ENCODE measurements around the gene MYO5A.
"Not testable (repeated sequence)": the region's sequence is repeated elsewhere in the genome, so short reads cannot be mapped to it uniquely, and the experiment has no call there.

MYO5A gene

DNA sequence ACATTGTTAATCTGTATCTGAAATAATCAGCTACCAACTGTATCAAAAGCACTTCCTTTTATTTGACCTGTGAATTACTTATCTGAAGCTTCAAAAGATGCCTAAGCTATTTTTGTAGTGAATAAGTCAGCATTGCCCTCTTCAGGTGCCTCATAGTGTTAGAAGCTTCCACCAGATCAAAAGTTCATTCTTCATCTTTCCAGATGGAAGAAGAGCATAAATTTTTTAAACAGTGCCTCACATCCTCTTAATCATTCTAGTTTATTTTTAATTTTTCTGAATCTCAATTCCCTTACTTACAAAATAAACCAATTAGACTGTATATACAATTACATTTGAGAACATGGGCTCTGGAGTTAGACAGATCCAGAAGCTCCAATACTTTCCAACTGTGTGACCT lies 65.0 kb downstream of the MYO5A start:
- TF ChIP-seq RBAK (tag by site-specific recombination; IDR thresholded peaks at IDR 0.05) (no peak), ZNF302 (tag by site-specific recombination; IDR thresholded peaks at IDR 0.05; ENCODE audit: low read depth) (no peak), ZNF776 (tag by site-specific recombination; IDR thresholded peaks at IDR 0.05; ENCODE audit: borderline replicate concordance) (no peak), ZNF654 (tag by site-specific recombination; IDR thresholded peaks at IDR 0.05; ENCODE audit: low read depth) (0 out of 2 replicates have a peak, but pooled peaks have one; percentile 16), SP3 (tag by site-specific recombination; IDR thresholded peaks at IDR 0.05) (no peak)
- TF ChIP-seq, protein P1, sequence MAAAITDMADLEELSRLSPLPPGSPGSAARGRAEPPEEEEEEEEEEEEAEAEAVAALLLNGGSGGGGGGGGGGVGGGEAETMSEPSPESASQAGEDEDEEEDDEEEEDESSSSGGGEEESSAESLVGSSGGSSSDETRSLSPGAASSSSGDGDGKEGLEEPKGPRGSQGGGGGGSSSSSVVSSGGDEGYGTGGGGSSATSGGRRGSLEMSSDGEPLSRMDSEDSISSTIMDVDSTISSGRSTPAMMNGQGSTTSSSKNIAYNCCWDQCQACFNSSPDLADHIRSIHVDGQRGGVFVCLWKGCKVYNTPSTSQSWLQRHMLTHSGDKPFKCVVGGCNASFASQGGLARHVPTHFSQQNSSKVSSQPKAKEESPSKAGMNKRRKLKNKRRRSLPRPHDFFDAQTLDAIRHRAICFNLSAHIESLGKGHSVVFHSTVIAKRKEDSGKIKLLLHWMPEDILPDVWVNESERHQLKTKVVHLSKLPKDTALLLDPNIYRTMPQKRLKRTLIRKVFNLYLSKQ (tag by site-specific recombination; IDR thresholded peaks at IDR 0.05; ENCODE audit: borderline replicate concordance): no peak
- H3K4me3 ChIP-seq (ENCODE audit: low read depth, low read length): no peak overlapping the region
- ChIA-PET CTCF (interaction anchor here (0.6 to 1.3 kb wide), 4 partner anchors 52 to 207 kb away, joined by 3 to 6 read pairs (median 4); no protein-coding TSS in a partner anchor), POLR2A (no interaction called here)
- no peaks in the 10 kb centered on the region for H3K36me3 ChIP-seq (ENCODE audit: control insufficient read depth in 2 of 2, insufficient read depth in 1 of 2, low read length in 2 of 2)
- H3K4me1 ChIP-seq (ENCODE audit: control insufficient read depth, insufficient read depth, low read length): no peaks in the 10 kb centered on the region
- no peaks in the 10 kb centered on the region for H3K9me3 ChIP-seq (ENCODE audit: control insufficient read depth, insufficient read depth, low read depth, low read length)
- no peak overlapping the region for H3K27ac ChIP-seq (ENCODE audit: extremely low read depth, low read depth, low read length)

DNA sequence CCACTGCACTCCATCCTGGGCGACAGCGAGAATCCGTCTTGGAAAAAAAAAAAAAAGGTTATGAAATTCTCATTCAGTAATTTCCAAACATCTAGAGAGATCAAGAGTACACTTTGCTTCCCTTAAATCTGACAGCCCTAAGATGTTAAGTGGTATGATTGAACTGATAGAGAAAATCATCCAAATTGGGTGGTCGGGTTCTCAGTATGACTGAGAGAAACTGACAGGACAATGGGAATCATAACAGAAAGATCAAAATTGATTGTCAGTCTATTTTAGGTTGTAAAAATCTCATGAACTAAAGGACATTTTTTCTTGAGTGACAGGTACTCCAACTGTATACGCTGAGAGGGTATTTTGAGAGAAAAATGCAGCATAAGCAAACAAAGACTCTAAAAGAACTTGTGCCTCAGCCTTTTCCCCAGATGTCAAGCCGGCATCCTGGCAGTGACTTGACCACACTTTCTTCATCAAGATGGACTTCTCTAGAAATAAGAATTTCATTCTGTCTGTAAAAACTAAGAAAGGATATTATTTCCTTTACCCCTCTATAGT lies 65.8 kb downstream of the MYO5A start:
- H3K27ac ChIP-seq (ENCODE audit: extremely low read depth, low read depth, low read length): no peak overlapping the region
- H3K4me1 ChIP-seq (ENCODE audit: control insufficient read depth, insufficient read depth, low read length): no peaks in the 10 kb centered on the region
- ChIA-PET CTCF (interaction anchor here (1.3 kb wide), 1 partner anchor 206 kb away, joined by 4 read pairs; no protein-coding TSS in a partner anchor), POLR2A (no interaction called here)
- no peak overlapping the region for H3K4me3 ChIP-seq (ENCODE audit: low read depth, low read length)
- no peaks in the 10 kb centered on the region; a peak in 1 of 3 replicates for H3K36me3 ChIP-seq (ENCODE audit: control insufficient read depth in 2 of 2, insufficient read depth in 1 of 2, low read length in 2 of 2)
- no peak for TF ChIP-seq ZNF324 (tag by site-specific recombination; IDR thresholded peaks at IDR 0.05)
- TF ChIP-seq GLIS2 (tag by site-specific recombination; IDR thresholded peaks at IDR 0.05): no peak
- TF ChIP-seq, protein P2, sequence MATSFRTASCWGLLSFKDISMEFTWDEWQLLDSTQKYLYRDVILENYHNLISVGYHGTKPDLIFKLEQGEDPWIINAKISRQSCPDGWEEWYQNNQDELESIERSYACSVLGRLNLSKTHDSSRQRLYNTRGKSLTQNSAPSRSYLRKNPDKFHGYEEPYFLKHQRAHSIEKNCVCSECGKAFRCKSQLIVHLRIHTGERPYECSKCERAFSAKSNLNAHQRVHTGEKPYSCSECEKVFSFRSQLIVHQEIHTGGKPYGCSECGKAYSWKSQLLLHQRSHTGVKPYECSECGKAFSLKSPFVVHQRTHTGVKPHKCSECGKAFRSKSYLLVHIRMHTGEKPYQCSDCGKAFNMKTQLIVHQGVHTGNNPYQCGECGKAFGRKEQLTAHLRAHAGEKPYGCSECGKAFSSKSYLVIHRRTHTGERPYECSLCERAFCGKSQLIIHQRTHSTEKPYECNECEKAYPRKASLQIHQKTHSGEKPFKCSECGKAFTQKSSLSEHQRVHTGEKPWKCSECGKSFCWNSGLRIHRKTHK (tag by site-specific recombination; IDR thresholded peaks at IDR 0.05): no peak
- TF ChIP-seq ZNF560 (tag by site-specific recombination; IDR thresholded peaks at IDR 0.05; ENCODE audit: borderline replicate concordance): no peak
- no peak for TF ChIP-seq OVOL3 (tag by site-specific recombination; IDR thresholded peaks at IDR 0.05)
- no peaks in the 10 kb centered on the region for H3K9me3 ChIP-seq (ENCODE audit: control insufficient read depth, insufficient read depth, low read depth, low read length)

DNA sequence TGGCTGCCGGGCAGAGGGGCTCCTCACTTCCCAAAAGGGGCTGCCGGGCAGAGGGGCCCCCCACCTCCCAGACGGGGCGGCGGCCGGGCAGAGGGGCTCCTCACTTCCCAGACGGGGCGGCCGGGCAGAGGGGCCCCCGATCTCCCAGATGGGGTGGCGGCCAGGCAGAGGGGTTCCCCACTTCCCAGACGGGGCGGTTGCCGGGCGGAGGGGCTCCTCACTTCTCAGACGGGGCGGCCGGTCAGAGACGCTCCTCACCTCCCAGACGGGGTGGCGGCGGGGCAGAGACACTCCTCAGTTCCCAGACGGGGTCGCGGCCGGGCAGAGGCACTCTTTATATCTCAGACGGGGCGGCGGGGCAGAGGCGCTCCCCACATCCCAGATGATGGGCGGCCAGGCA lies 69.0 kb downstream of the MYO5A start:
- H3K4me1 ChIP-seq (ENCODE audit: control insufficient read depth, insufficient read depth, low read length); POLR2A ChIA-PET; H3K36me3 ChIP-seq (ENCODE audit: control insufficient read depth in 2 of 2, insufficient read depth in 1 of 2, low read length in 2 of 2); H3K27ac ChIP-seq (ENCODE audit: extremely low read depth, low read depth, low read length); CTCF ChIA-PET; H3K4me3 ChIP-seq (ENCODE audit: low read depth, low read length); H3K9me3 ChIP-seq (ENCODE audit: control insufficient read depth, insufficient read depth, low read depth, low read length): not testable (repeated sequence)

DNA sequence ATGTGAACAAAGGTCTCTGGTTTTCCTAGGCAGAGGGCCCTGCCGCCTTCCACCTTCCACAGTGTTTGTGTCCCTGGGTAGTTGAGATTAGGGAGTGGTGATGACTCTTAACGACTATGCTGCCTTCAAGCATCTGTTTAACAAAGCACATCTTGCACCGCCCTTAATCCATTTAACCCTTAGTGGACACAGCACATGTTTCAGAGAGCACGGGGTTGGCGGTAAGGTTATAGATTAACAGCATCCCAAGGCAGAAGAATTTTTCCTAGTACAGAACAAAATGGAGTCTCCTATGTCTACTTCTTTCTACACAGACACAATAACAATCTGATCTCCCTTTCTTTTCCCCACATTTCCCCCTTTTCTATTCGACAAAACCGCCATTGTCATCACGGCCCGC lies 69.4 kb downstream of the MYO5A start:
- H3K4me1 ChIP-seq (ENCODE audit: control insufficient read depth, insufficient read depth, low read length); POLR2A ChIA-PET; H3K9me3 ChIP-seq (ENCODE audit: control insufficient read depth, insufficient read depth, low read depth, low read length); CTCF ChIA-PET; H3K4me3 ChIP-seq (ENCODE audit: low read depth, low read length); H3K27ac ChIP-seq (ENCODE audit: extremely low read depth, low read depth, low read length); H3K36me3 ChIP-seq (ENCODE audit: control insufficient read depth in 2 of 2, insufficient read depth in 1 of 2, low read length in 2 of 2): not testable (repeated sequence)

Measured in HEK293 (cell line).